Liver (tissue), 3 donors: Measurements from ENCODE around the gene GRK5.

Source experiments
- CTCF ChIP-seq: fragments of 150-350 bp; IDR thresholded peaks from 2 replicates; pipeline ENCODE4 v1.5.1; 2017; ENCODE audit warnings: improper control_type of control experiment, low read depth, low read length; ENCODE audit not compliant: missing input control
- GABPA ChIP-seq, 2 donors: IDR thresholded peaks in 1 of 2; conservative IDR thresholded peaks in 1 of 2; 2 replicates each; pipeline ENCODE4 v1.6.1; 2016; ENCODE audit warnings: antibody characterized with exemption in 2 of 2, mild to moderate bottlenecking in 1 of 2, moderate library complexity in 1 of 2
- REST ChIP-seq: IDR thresholded peaks from 2 replicates; pipeline ENCODE4 v1.6.1; 2016; ENCODE audit warnings: antibody characterized with exemption, mild to moderate bottlenecking
- donor health status: healthy.
- donor health status: healthy.

- no peak for TF ChIP-seq CTCF
- TF ChIP-seq REST = no peak
- TF ChIP-seq GABPA (IDR thresholded peaks at IDR 0.05 in 1 of 2, conservative IDR thresholded peaks at IDR 0.05 in 1 of 2) = no peak
Measured at GRCh38 chr10:119455609-119456434, 248.5 kb downstream of the GRK5 start.
